ENCODE measurements around the gene CNOT6L. TPM values are rescaled to one million over a fixed set of nuclear protein-coding genes. Genes with fewer than 3 reads are reported as not detected.

The CNOT6L gene
- polyA plus RNA-seq, 1 donor from 2014 or later, result 14.4 TPM

- H3F3A ChIP-seq (ENCODE audit: insufficient read depth, low read length, poor library complexity, severe bottlenecking), result no peaks in the 10 kb centered on the region
- H3K4me3 ChIP-seq (ENCODE audit: low read length), result no peak overlapping the region
- H3K9me3 ChIP-seq (ENCODE audit: low read length), result no peaks in the 10 kb centered on the region
- H3K27ac ChIP-seq (ENCODE audit: low read length), result no peak overlapping the region
- H2AFZ ChIP-seq (ENCODE audit: low read depth, low read length), result no peak overlapping the region
- no peaks in the 10 kb centered on the region for H3K27me3 ChIP-seq (ENCODE audit: insufficient read depth, low read depth, low read length)
- no peaks in the 10 kb centered on the region for H3K79me2 ChIP-seq (replicated peaks; ENCODE audit: insufficient read depth, low read length)
- H3K4me2 ChIP-seq (ENCODE audit: low read length), result no peak overlapping the region
- no peaks in the 10 kb centered on the region for H3K36me3 ChIP-seq (ENCODE audit: insufficient read depth, low read length)
- no peaks in the 10 kb centered on the region for H4K20me1 ChIP-seq (ENCODE audit: insufficient read depth)
- TF ChIP-seq SMC3 (conservative IDR thresholded peaks at IDR 0.05; ENCODE audit: poor library complexity) (no peak), MXI1 (conservative IDR thresholded peaks at IDR 0.05; ENCODE audit: poor library complexity, severe bottlenecking) (no peak), EP300 (conservative IDR thresholded peaks at IDR 0.05; ENCODE audit: poor library complexity, severe bottlenecking) (no peak), CTCF (IDR thresholded peaks at IDR 0.05; ENCODE audit: poor library complexity, severe bottlenecking) (no peak), EZH2 (IDR thresholded peaks at IDR 0.05; ENCODE audit: borderline replicate concordance, insufficient read depth, low read length, poor library complexity, severe bottlenecking) (no peak), POLR2AphosphoS5 (IDR thresholded peaks at IDR 0.05) (no peak), REST (IDR thresholded peaks at IDR 0.05; ENCODE audit: borderline replicate concordance) (no peak), RAD21 (conservative IDR thresholded peaks at IDR 0.05) (no peak), TAF1 (IDR thresholded peaks at IDR 0.05; ENCODE audit: low read depth) (no peak)
- no peaks in the 10 kb centered on the region for H3K9me2 ChIP-seq (ENCODE audit: insufficient read depth, low read length)
- H3K9ac ChIP-seq (ENCODE audit: low read length), result no peak overlapping the region
Measured at GRCh38 chr4:77711469-77711868, 107.7 kb downstream of the CNOT6L start.

GRCh38 chr4:77710684-77711083 lies 108.5 kb downstream of the CNOT6L start:
- Histone ChIP-seq H3K36me3 (ENCODE audit: insufficient read depth, low read length) (no peaks in the 10 kb centered on the region), H2AFZ (ENCODE audit: low read depth, low read length) (no peak overlapping the region), H3K27ac (ENCODE audit: low read length) (no peak overlapping the region), H3K27me3 (ENCODE audit: insufficient read depth, low read depth, low read length) (no peaks in the 10 kb centered on the region), H3K9me2 (ENCODE audit: insufficient read depth, low read length) (no peaks in the 10 kb centered on the region), H3F3A (ENCODE audit: insufficient read depth, low read length, poor library complexity, severe bottlenecking) (no peaks in the 10 kb centered on the region), H3K9me3 (ENCODE audit: low read length) (no peaks in the 10 kb centered on the region), H3K79me2 (replicated peaks; ENCODE audit: insufficient read depth, low read length) (no peaks in the 10 kb centered on the region), H3K4me2 (ENCODE audit: low read length) (no peak overlapping the region), H3K4me3 (ENCODE audit: low read length) (no peak overlapping the region), H3K9ac (ENCODE audit: low read length) (no peak overlapping the region), H4K20me1 (ENCODE audit: insufficient read depth) (no peaks in the 10 kb centered on the region)
- TF ChIP-seq EZH2 (IDR thresholded peaks at IDR 0.05; ENCODE audit: borderline replicate concordance, insufficient read depth, low read length, poor library complexity, severe bottlenecking), result no peak

- H3K4me3 ChIP-seq (ENCODE audit: low read length), result no peak overlapping the region
- H3K36me3 ChIP-seq (ENCODE audit: insufficient read depth, low read length), result no peaks in the 10 kb centered on the region
- no peaks in the 10 kb centered on the region for H3K9me3 ChIP-seq (ENCODE audit: low read length)
- H3K27me3 ChIP-seq (ENCODE audit: insufficient read depth, low read depth, low read length), result no peaks in the 10 kb centered on the region
- H3F3A ChIP-seq (ENCODE audit: insufficient read depth, low read length, poor library complexity, severe bottlenecking), result no peaks in the 10 kb centered on the region
- TF ChIP-seq SMC3 (conservative IDR thresholded peaks at IDR 0.05; ENCODE audit: poor library complexity) (no peak), MXI1 (conservative IDR thresholded peaks at IDR 0.05; ENCODE audit: poor library complexity, severe bottlenecking) (no peak), EP300 (conservative IDR thresholded peaks at IDR 0.05; ENCODE audit: poor library complexity, severe bottlenecking) (no peak)
- no peak overlapping the region for H3K27ac ChIP-seq (ENCODE audit: low read length)
- H2AFZ ChIP-seq (ENCODE audit: low read depth, low read length), result no peak overlapping the region
- H3K9ac ChIP-seq (ENCODE audit: low read length), result no peak overlapping the region
- H3K4me2 ChIP-seq (ENCODE audit: low read length), result no peak overlapping the region
- no peaks in the 10 kb centered on the region for H3K79me2 ChIP-seq (replicated peaks; ENCODE audit: insufficient read depth, low read length)
- H4K20me1 ChIP-seq (ENCODE audit: insufficient read depth), result no peaks in the 10 kb centered on the region
- H3K9me2 ChIP-seq (ENCODE audit: insufficient read depth, low read length), result no peaks in the 10 kb centered on the region
Measured at GRCh38 chr4:77710059-77710458, 109.1 kb downstream of the CNOT6L start.

All from neural cell (in vitro differentiated cells).